Hematopoietic multipotent progenitor cell treated with erythropoietin and hydrocortisone succinate and interleukin-3 and kit ligand, for 6 days (in vitro differentiated cells): Measurements from ENCODE around the gene PHLDA1.

ENCODE experiments used
- DNase-seq: peaks from one replicate; pipeline ENCODE4 v3.0.0-alpha.2; 2015

The PHLDA1 gene

DNA sequence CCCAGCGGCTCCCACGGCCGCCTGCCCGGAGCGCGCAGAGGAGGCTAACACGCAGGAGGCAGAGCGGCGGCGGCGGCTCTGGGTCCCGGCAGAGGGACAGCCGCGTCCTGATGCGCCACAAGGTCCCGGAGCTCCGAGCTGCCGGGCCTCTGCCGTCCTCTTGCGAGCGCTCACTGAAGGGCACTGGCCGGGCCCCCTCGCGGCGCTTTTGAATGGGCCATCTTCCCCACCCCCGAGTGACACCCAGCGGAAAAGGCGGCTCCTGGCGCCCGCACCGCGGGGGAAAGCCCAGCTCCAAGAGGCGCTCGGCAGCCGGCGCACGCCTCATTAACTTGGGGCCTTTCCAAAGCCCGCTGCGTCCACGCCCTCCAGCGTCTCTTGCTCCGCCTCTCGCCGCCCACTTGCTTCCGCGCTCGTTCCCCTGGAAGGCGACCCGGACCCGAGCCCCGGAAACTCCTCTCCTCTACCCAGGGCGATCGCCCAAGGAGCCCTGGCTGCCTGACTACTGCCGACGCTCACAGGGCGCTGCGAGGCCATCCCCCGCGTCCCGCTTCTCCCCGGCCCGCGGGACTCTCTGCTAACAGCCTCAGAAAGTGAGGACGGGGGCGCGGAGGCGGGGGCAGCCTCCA is at the start of gene PHLDA1:
PHLDA1 (minus strand) TSS at position 363 of the 629 bp plus-strand sequence.
- DNase-seq, result peak; percentile 94

DNA sequence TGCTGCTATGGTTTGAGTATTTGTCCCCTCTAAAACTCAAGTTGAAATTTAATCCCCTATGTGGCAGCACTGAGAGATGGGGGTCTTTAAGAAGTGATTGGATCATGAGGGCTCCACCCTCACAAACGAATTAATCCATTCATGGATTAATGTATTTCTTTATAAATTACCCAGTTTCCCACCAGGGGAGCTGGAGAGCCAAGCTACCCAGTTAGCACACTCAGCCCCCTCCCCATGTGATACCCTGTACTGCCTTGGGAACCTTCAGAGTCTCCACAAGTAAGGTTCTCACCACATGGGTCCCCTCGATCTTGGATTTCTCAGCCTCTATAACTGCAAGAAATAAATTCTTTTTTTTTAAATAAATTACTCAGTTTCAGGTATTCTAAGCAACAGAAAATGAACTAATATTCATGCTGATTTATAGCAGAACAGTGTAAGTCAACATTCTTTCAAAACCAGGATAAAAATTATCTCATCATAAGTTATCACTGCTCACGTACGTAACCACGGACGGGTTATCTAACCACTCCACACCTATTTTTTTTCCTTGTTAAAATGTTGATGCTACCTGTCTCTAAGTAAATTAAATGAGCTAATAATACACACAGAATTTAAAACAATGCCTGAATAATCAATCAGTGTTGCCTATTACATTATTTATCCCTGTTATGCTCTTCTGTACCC is 49.3 kb upstream of the PHLDA1 start:
- DNase-seq, result peak; percentile 37

DNA sequence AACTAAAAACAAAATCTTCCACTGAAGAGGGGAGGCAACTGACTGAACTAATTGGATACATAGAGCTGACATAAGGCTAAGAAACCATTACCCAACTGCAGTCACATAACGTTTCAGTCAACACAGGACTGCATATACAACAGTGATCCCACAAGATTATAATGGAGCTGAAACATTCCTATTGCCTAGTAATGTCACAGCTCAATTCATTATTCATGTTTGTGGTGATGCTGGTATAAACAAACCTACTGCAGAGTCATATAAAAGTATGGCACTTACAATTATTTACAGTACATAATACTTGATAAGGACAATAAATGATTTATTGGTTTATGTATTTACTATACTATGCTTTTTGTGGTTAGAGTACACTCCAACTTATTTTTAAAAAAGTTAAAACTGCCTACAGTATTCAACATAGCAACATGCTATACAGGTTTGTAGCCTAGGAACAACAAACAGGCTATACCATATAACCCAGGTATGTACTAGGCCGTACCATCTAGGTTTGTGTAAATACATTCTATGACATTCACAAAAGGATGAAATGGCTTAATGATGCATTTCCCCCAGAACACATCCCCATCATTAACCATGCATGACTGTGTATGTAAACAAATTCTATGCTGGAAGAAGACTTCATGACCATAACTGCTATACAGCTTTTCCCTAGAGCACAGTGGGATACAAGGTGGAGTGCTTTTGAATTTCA is 48.6 kb upstream of the PHLDA1 start:
- DNase-seq, result no peak

DNA sequence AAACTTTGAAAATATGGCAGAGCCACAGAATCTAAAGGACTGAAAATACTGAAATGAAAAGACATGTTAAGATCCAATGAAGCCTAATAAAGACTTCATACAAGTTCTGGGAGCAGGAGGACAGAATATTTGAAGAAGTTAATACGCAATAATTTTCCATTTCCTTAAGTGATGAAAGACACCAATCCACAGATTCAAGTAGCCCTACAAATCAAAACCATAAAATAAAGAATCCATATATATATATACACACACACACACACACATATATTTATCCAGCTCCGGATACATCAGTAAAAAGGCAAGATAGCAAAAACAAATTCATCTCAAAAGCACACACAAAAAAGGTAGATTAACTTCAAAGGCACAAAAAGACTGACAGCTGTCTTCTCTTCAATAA is 47.2 kb upstream of the PHLDA1 start:
- DNase-seq, result no peak

DNA sequence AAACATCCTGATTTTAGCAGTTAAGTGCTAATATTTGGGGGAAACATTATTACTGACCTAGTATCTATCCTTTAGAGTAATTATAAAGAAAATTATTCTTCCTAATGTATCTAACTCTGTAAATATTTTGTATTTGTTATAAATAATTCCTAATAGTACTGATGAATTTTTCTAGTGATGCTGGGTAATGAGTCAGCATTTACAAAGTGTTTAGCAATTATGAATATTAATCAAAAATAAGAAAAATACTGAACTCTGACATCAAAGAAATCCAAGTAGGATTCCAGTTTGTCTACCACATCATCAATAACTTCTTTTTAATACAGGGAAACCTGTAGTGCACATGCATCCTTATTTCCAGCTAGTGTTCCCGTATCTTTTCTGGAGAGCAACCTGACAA is 43.9 kb upstream of the PHLDA1 start:
- DNase-seq, result no peak

DNA sequence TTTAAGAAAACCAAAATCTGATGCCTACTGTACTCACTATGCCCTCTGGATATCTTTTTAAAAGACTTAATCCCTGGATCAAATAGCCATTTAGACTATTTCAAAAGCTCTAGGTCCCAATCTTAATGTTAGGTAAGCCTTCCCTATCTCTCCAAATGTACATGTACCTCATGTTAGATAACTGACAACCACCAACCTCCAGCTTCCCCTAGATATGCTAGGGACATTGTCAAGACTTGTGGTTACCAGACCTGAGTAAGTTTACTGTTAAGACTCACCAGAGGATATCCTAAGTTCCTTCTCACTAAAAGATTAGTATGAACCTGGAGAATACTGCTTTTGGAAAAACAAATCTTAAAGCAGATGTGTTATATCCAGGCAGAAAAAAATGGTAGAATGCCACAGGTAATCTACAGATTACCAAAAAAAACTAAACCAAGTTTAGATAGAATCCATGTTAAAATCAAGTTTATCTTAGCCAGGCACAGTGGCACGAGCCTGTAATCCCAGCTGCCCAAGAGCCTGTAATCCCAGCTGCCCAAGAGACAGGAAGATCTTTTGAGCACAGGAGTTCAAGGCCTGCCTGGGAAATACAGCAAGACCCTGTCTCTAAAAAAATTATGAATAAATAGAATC is 43.2 kb upstream of the PHLDA1 start:
- DNase-seq, result peak; percentile 77

DNA sequence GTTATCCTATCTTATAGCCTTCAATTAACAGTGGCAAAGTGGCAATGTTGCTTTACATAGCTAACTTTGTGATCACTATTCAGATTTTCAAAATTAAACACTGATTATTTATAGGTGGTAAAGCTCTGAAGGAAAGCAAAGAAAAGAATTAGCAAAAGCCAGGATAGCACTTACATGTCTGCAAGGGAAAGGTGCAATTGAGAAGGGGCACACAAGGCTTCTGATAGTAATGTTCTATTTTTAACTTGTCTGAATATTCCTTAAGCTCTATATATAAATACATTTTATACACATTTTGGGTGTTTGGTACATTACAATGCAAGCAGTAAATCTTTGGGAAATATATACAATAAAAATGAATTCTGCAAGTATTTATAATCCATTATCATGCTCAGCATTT is 42.0 kb upstream of the PHLDA1 start:
- DNase-seq, result no peak

DNA sequence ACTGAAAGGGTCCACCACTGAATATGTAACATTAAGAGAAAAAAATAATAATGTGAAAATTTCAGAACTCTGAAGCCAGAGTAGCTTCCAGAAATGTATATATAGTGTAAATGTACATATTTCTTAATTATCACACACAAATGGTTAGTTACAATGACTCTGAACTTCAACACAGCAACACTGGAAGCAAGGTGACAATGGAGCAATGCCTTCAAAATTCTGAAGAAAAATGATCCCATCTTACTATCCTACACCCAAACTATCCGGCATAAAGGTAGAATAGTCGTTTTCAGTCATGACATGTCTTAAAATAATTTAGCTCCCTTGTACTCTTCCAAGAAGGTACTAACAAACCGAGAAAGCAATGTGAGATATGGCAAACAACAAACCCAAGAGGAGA is 41.0 kb upstream of the PHLDA1 start:
- DNase-seq, result no peak

DNA sequence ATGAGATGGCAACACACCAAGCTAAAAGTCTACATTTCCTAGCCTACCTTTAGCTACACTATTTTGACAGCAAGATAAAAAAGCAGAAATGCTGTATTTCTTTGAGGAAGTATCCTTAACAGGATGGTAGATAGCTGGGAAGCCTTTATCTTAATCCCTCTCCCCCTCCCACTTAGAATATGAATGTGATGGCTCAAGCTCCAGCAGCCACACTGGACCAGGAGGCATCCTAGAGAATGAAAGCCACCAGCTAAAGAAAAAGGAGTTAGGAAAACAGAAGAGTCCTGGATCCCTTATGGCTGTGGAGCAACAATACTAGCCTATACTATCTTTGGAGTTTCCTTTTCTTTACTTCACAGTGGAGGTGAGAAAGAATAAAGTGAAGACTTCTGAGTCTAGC is 37.8 kb upstream of the PHLDA1 start:
- DNase-seq, result no peak

DNA sequence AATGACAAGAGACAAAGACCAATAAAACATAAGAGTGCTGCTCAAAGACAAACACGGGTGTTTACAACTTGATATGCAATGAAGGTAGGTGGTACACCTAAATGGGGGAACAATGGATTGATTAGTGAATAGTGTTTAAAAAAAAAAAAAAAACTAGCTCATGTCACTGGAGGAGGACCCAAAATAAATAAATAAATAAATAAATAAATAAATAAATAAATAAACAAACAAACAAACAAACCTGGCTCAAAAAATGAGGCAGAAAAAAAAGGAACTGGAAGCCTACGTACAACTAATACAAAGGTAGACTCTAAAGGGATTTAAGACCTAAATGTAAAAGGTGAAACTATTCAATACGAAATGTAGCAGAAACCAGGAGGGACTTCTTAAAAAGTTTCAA is 34.3 kb upstream of the PHLDA1 start:
- DNase-seq, result no peak

DNA sequence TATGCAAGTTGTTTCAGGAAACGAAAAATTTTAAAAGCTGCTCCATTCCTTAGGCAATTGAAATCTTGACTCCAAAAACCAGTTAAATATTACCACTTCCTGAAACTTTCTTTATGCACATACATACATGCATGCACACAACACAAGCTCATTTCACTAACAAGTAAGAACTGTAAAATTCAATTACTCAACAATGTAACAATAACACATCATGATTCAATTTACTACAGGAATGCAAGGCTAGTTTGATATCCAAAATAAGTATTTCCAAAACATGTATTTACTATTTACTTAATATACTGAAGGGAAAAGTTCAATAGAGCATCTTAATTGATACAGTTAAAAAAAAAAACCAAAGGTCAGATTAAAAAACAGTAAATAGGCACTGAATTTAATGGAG is 33.3 kb upstream of the PHLDA1 start:
- no peak for DNase-seq

DNA sequence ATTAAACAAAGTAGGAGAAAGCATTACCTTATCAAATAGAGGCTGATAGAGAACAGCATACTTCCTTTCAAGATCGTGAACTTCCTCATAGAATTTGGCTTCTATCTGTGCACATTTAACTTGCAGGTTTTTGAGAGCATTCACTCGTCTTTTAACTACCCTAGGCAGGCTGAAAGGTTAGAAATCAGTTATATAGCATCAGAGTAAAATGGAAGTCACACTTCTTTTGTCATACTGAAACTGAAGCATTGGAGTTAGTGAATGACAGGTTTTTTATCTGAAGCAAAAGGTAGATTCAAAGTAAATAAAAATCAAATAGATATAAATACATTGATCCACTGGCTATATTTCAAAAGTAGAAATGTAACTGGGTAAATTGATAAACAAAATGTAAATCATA is 28.5 kb upstream of the PHLDA1 start:
- DNase-seq, result no peak

DNA sequence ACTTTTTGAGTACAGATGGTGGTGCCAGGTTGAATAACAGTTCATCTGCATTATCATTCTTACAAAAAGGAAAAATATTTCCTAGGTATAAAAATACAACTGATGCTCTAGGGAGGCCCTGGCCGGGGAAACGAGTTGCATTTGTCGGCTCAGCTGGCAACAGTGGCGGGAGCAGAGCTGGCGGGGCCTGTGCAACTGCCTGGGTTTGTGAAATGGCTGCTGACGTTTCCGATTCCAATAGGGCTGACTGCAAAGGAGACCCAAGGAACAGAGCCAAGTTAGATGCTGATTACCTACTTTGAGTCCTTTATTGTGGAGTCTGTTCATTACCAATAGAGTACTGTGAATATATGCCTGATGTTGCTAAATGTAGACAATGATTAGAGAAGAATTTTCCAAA is 25.8 kb upstream of the PHLDA1 start:
- no peak for DNase-seq

DNA sequence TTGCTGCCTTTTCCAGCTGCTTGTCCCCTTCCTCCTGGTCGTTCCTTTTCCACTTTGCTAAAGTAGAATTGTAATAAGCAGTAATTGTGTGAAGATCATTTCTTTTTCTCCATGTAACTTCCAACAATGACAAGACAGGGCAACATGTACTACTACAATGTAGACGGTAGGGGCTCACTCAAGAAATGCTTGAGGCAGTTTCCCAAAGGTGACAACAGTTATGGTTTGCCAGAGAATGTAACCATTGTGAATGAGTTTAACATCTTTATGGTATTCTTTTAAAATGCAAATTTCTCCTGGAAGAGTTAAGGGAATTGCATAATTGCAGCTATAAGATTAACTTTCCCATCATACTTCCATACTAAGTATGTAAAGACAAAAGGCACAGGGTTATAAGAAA is 23.8 kb upstream of the PHLDA1 start:
- no peak for DNase-seq

DNA sequence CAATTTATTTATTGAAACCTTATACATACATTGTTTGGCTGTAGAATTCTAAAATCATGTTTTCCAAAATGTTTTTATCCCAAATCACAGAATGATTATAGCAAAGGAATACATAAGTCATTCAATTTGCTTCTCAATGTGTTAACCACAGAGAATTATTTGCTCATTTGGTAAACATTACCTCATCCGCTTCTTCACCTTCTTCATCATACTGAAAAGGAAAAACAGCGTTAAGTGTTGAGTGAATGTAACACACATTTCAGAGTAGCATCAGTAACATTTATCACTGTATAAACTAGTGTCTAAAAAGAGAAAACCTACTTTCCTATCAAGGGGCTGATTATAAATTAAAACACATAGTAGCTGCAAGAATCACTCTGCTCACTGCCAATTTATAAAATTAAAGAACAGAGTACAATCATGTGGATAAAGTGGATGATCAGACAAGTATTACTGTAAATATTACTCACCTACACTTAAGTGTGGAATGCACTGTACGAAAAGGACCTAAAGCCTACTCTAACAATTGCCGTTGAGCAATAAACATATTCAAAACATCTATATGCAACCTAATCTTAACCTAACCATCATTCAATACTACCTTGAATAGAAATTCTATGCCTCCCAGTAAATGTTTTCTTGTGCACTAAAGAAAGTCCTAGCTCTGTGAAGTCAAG is 18.1 kb upstream of the PHLDA1 start:
- DNase-seq, result no peak

DNA sequence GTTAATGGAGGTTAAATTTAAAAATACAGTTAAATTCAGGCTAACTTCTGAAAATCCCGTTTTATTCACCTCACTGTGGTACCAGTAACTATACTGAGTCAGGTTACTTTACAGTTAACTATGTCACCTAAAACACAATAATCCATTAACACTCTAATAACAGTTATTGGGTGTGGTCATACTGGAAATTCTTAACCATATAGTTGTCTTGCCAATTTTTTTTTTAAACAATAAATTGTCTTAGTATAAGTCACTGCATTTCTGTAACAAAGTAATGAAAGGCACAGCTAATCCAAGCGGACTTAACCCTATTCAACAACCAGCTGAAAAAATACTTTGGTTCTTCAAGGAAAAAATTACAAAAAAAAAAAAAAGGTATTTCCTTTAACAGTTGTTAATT is 16.2 kb upstream of the PHLDA1 start:
- no peak for DNase-seq

DNA sequence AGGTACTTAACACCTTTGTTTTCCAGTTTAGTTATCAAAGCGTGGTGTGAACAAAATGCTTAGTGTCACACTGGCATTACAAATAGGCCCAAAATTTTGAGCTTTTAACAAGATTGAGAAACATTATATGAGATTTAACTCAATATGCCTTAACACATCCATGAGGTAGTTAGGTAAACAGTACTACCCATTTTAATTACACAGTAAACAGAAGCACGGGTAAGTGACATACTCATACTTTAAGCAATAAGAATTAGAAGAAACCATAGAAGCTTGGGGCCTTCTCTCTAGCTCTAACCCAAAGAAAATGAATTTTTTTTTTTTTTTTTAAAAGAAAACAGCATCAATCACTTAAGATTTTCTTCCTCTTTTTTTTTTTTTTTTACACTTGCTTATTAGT is 15.5 kb upstream of the PHLDA1 start:
- DNase-seq, result no peak

DNA sequence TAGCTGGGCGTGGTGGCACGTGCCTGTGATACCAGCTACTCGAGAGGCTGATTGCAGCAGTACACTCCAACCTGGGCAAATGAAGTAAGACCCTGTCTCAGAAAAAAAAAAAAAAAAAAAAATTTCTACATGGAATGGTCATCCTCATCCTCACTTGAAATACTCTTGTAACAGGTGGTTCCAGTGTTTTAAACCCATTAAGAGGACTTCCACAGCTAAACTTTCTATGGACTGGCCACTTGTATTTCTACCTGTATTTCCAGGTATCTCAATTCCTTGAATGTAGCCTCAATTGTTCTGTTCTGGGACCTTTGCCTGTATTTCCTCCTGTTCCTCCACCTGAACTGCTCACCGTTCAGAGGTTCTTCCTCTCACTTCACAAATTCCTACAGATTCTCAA is 11.8 kb upstream of the PHLDA1 start:
- DNase-seq, result no peak

DNA sequence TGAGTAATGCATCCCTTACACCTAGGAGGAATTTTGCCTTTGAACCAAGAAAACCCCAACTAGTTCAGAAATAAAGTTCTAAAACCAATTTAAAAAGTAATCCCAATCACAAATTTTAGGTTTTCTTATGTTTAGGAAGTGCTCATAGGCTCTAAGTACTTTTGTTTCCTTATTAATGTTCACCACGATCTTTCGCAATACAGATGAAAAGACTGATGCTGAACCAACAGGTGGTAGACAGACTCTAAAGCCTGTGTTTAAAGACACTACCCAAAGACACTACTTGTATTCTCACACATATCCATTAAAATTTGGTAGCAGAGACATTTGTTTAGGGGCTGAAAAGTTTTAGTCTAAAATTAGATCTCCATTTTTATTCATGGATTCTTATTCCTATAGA is 10.6 kb upstream of the PHLDA1 start:
- peak; percentile 44 for DNase-seq

DNA sequence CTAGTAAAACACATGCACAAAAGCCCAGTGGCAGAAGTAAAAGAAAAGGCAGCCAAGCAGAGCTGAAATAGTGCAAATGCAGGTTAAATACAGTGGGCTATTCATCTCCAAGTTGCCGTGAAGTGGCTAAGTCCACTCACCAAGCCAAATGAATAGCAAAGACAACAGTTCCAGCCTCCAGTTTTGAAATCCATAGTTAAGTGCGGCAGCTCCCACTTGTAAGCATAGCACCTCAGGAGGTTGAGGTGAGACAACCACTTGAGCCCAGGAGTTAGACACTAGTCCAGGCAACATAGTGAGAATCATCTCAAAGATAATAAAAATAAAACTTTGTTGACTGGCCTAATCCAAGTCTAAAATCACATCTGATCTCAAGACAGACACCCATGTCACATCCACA is 9.8 kb upstream of the PHLDA1 start:
- no peak for DNase-seq

DNA sequence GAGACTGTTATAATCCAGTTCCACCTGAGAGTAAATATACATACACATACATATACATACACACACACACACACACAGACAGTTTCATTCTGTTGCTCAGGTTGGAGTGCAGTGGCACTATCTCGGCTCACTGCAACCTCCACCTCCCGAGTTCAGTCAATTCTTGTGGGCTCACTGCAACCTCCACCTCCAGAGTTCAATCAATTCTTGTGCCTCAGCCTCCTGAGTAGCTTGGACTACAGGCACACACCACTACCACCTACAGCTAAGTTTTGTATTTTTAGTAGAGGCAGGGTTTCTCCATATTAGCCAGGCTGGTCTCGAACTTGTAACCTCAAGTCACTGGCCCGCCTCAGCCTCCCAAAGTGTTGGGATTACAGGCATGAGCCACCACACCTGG is 8.9 kb upstream of the PHLDA1 start:
- no peak for DNase-seq

DNA sequence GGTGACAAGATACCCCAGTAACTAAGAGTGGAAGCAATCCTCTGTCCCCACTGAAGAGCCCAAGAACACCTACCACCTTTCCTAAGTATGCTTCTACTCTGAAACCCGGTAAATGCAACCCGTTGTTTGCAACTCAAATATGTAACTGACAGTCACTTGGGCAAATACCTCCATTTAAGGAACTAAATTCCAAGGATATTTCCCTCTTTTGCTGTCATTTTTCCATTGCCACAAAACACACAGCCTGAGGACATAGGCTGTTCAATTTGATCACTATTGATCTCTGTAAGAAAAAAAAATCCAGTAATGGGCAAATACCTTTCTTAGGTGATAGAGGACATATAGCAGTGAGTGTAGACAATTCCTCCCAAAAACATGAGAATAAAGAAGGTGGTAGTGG is 6.6 kb upstream of the PHLDA1 start:
- no peak for DNase-seq
